HG02623 (cell line): Measurements from ENCODE around the gene TMEM80.
"Not testable (repeated sequence)": the region's sequence is repeated elsewhere in the genome, so short reads cannot be mapped to it uniquely, and the experiment has no call there.

ENCODE experiments used
- ATAC-seq: cut with Tn5 transposase; IDR thresholded peaks from one replicate; pipeline ENCODE4 v1.9.1; 2021; ENCODE audit warnings: moderate library complexity; ENCODE audit not compliant: unreplicated experiment

Gene TMEM80

DNA sequence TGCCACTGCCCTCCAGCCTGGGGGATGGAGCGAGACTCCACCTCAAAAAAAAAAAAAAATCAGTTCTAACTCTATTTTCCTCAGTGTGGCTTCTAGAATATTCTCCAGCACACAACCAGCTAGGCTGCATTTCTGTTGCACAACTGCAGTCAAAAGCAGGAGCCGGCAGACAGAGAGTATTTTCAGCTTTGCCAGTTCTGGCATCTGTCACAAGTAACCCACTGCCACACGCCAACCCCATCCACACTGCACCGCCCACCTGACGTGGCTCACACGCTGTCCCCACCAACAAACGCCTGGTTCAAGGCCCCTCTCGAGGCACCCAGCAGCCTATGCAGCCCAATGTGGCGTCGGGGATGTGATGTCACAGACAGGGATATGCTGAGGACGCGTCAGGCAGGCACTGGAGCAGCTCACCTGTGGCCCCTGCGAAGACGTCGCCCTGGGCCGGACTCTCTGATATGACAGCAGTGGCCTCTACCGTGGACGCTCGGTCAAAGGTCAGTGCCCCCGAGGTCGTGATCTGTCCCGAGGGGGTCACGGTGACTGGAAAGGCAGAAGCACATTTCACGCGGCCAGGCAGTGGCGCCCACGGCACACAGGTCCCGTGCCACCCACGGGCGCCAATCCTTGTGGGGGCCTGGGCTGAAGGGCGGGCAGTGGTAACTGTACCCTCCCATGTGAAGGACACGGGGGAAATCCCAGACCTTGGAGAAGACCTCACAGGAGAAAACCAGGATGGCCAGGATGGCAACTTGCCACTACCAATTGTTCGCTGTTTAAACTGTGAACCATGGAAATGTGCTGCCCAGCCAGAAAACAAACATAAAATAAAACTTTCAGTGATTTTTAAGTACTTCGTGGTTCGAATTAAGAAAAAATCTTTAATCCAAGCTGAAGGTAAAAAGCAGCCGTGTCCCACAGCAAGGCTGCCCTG is 16.1 kb upstream of the TMEM80 start:
- ATAC-seq: no peak

DNA sequence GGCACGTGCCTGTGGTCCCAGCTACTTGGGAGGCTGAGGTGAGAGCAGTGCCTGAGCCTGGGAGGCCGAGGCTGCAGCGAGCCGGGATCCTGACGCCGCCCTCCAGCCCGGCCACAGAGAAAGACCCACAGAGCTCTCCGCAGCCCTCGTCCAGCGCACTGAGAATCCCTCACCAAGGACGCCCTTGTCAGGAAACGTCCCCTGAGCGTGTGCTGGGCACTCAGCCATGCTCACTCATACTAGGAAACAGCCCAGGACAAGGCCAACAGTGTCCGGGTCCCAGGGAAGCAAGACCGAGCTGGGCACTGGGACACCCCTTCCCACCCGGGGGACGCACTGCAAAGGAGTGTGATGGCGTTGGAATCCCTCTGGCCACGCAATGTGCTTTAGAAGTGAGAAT is 15.1 kb upstream of the TMEM80 start:
- no peak for ATAC-seq

- no peak for ATAC-seq
Measured at GRCh38 chr11:680970-681369, 14.6 kb upstream of the TMEM80 start.

DNA sequence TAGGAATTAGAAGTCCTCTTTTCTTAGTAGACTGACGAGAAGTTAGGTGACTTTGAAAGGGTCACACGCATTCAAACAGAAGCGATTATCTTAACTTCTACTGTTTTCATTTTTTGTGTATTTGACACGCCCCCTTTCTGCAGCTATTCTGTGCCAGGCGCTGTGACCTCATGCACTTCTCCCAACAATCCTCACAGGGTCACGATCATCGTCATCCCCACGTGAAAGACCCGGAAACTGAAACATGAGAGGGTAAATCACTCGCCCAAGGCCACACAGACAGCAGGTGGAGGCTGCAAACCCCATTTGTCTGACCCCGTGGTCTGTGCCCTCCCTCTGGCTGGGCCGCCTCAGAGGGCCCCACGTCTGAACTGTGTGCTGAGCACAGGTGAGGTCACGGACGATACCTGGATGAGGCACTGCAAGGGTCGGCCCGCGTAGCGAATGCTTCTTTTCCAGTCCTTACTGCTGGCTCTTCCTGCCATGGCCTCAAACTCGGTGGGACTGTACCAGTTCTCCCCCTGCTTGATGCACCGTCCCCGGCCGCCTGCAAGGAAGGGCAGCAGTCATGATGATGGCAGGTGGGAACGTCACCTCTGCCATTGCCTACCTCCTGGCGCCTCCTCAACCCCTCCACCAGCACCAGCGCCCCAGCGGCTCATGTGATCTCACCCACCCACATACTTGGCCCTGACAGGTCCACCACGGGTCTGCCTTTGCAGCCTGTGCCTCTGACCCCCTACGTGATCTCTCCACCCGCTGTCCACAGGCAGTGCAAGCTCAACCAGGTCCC is 9.0 kb upstream of the TMEM80 start:
- no peak for ATAC-seq

- ATAC-seq: no peak
Measured at GRCh38 chr11:687751-688150, 7.9 kb upstream of the TMEM80 start.

GRCh38 chr11:688681-689080 is 6.9 kb upstream of the TMEM80 start:
- ATAC-seq: no peak

- ATAC-seq: no peak
Measured at GRCh38 chr11:689625-690024, 6.0 kb upstream of the TMEM80 start.

DNA sequence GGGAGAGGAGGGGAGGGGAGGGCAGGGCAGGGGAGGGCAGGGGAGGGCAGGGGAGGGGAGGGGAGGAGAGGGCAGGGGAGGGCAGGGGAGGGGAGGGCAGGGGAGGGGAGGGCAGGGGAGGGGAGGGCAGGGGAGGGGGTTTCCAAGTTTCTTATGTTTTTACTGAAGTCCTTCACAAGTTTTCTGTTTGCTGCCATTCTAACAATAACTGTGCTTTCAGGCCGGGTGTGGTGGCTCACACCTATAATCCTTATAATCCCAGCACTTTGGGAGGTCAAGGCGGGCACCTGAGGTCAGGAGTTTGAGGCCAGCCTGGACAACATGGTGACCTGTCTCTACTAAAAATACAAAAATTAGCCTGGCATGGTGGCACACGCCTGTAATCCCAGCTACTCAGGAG is 5.4 kb upstream of the TMEM80 start:
- not testable (repeated sequence) for ATAC-seq

DNA sequence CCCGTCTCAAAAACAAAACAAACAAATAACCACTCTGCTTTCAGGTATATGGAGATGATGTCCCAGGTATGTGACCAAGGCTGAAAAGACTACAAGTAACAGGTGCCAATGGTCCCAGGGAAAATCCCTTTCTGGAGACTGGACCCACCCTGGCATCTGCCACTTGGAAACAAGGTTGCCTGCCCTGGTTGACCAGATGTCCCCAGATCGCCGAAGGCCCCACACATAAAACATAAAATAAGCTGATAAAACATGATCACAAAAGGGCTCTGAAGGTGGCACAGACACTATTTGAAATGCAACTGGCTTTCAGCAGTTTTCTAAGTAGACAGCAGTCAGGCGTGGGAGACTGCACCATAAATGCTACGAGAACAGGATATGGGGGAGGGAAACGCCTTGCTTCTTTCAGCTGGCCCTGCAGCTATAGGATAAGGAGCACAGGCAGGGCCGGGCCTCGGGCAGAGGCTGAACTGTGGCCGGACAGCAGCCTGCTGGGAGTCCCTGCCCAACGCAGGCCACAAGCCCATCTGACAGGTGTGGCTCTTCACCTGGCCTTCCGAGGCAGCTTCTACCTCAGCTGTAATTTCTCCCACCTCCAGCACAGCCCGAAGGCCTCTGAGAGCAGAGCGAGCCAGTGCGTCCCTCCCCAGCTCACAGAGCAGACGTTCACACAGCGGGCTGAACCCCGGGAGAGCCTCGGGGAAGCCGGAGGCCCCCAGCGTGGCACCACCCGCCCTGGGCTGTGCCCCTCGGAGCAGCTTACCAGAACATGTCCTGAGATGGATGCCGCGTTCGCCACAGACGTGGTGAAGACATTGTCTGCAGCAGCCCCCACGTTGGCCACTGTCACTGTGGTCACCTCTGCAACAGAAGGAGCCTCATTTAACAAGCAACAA is 4.6 kb upstream of the TMEM80 start:
- no peak for ATAC-seq

- no peak for ATAC-seq
Measured at GRCh38 chr11:691710-692590, 3.7 kb upstream of the TMEM80 start.

DNA sequence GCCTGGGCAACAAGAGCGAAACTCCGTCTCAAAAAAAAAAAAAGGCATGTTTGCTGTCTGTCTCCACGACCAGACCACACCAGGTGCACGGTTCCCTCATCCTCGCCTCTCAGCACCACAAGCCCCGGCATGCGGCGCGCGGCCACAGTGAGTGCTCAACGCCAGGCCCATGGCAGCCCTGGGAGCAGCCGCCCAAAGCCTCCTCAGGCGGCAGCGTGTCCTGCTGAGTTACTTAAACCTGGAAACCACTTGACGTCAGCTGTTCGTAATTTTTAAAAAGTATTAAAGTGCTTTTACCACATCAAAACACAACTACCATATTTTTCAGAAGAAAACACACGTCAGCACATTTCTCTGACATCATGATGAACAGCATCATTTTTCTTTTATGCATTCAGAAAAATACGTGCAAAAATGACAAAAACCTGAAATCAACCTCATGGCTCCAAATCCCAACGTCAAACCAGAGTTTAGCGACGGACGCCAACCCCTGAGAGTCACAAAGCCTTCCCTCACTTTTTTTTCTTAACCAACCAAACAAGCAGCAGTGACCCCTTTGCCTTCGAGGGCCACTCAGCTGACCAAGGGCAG is 2.7 kb upstream of the TMEM80 start:
- ATAC-seq: no peak

DNA sequence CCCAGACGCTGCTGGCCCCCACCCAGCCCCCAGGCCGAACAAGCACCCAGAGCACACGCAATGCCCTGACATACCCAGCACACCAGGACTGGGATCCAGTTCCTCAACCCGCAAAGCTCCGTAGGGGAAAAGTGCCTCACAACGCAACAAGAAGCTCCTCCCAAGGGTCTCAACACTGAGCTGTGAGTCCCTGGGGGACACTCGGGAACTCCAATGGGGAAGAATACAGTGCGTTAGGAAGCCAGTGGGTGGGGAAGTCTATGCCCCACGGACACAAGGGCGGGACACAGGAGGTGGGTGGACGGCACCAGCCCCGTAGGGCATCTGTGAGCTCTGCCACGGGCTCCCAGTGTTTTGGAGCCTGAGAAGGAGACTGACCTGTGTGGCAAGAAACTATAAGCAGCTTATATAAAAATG is 2.2 kb upstream of the TMEM80 start:
- no peak for ATAC-seq

GRCh38 chr11:693887-694562 is 1.6 kb upstream of the TMEM80 start:
- ATAC-seq: no peak

DNA sequence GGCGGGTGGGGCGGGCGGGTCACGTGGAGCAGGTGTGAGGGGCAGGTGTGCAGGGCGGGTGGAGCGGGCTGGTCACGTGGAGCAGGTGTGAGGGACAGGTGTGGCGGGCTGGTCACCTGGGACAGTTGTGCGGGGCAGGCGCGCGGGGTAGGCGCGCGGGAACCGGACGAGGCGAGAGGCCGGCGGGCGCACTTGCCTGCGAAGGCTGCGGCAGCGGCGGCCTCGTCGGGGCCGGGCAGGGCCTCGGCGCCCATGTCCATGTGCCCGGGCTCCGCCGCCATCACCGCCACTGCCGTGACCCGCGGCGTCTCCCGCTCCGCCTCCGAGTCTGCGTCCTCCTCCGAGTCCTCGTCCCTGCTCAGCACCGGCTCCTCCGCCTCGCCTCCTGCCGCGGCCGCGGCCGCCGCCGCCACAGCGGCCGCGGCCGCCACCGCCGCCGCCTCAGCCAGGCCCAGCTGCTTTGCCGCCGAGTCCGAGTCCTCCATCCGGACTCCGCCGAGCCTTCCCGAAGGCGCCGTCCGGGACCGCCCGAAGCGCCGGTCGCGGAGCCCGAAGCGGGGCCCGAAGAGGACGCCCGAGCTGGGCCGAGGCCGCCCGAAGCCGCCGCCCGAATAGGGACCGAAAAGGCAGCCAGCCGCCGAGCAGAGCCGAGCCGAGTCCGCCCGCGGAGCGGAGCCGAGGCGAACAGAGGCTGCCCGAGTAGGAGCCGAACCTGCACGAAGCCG is 891 bp upstream of the TMEM80 start, which contains the start of gene DEAF1:
DEAF1 (minus strand) TSS at position 660 of the 725 bp plus-strand sequence; CDS start at position 485, 175 bp downstream.
- ATAC-seq: peak; percentile 75

- no peak for ATAC-seq
Measured at GRCh38 chr11:695288-695537, 403 bp upstream of the TMEM80 start.

- ATAC-seq: no peak
Measured at GRCh38 chr11:696955-697491, 1.4 kb downstream of the TMEM80 start.

DNA sequence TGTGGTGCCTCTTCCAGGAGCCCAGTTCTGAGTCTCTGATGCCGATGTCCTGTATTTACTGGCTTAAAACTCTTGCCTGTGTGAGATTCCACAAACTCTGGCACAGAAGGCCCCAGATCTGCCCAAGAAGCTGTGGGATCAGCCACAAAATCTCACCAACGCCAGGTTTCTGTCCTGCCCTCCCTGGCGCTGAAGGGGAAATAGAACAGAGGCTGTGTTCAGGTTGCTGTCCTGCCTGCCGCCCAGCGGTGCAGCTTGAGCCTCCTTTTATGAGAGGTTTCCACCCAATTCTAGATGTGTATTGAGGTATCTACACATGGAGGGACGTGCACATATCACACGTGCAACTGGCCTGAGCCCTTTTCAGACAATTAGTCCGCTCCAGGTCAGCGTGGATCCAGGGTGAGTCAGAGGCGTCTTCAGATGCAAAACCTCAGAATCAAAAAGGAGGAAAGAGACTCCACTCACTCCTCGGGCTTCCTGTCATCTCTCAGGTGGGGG is 2.2 kb downstream of the TMEM80 start:
- no peak for ATAC-seq

DNA sequence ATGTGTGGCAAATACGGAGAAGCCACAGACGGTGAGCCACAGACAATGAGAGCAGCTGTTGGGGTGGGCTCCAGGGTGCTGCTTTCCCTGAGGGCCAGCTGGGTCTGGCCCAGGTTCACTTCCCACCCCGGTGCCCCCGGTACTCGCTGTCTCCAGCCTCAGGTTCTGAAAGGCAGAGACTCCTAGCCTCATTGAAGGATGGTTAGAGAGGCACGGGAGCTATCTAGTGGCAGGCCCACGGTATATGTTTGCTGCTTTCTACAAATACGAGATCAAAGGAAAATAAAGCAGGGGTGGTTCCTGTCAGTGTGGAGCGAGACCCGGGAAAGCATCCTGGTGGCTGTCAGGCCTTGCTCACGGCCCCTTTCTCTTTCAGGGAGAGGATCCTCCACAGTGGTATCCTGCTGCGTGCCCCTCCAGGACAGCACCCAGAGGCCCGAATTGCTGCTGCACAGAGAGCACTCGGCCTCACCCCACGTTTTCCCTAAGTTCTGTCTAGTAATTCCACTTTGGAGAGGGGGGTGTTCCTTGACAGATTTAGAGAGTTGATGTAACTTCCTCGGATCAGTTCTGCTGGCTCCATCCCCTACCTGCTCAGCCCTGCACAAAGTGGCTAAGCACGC is 3.0 kb downstream of the TMEM80 start:
- ATAC-seq: no peak
